GM12878 (cell line): ENCODE measurements around the gene ANKRD16. TPM values are rescaled to one million over a fixed set of nuclear protein-coding genes. Genes with fewer than 3 reads are reported as not detected.

ENCODE experiments used
- ATAC-seq: fragments of 200-7000 bp; cut with Tn5 transposase; 3 replicates; pipeline ENCODE4 v1.9.1; 2020; ENCODE audit warnings: mild to moderate bottlenecking, moderate library complexity
- BruUV-seq: library from RNA; stranded (reverse); fragments of 400-500 nt; replicated peaks from 2 replicates; lab custom pipeline; 2021; lab: Mats Ljungman, UMichigan
- CTCF ChIA-PET: fragments of 300-600 bp; sonication (Branson Sonifier 250); formaldehyde crosslinking; extraction: SDS; loops from one replicate; lab custom pipeline; 2021; ENCODE audit warnings: inconsistent platforms; lab: Yijun Ruan, JAX
- POLR2A ChIA-PET: fragments of 350-600 bp; formaldehyde crosslinking; extraction: SDS; loops from one replicate; lab custom pipeline; 2021; ENCODE audit warnings: inconsistent platforms; lab: Charles Lee
- RAD21 ChIA-PET: fragments of 300-600 bp; sonication (Branson Sonifier 250); formaldehyde crosslinking; loops from one replicate; lab custom pipeline; 2023; ENCODE audit warnings: antibody characterized with exemption; ENCODE audit not compliant: unreplicated experiment; lab: Charles Lee
- SMC1A ChIA-PET: fragments of 300-600 bp; sonication (Branson Sonifier 250); formaldehyde crosslinking; loops from one replicate; lab custom pipeline; 2023; ENCODE audit not compliant: unreplicated experiment, uncharacterized antibody; lab: Charles Lee
- DNase-seq: peaks from one replicate; pipeline ENCODE4 v3.0.0-alpha.2; 2011; ENCODE audit warnings: low read depth, low spot score
- FAIRE-seq: peaks from 3 replicates; lab custom pipeline; 2011; peaks lifted over from hg19 to GRCh38; lab: Jason Lieb, UNC
- H2AFZ ChIP-seq: 2 replicates; pipeline ENCODE4 v1.6.0; 2011; ENCODE audit warnings: low read depth, low read length, control low read depth; ENCODE audit not compliant: control insufficient read depth
- H3K27ac ChIP-seq: 2 replicates; pipeline ENCODE4 v1.5.1; 2011; ENCODE audit warnings: control low read depth; ENCODE audit not compliant: control insufficient read depth, insufficient read depth
- H3K27me3 ChIP-seq, 2 experiments: replicated peaks in 1 of 2; 2 replicates each; pipeline versions ENCODE4 v1.6.0 to v1.6.1; 2011; ENCODE audit warnings: low read length in 1 of 2; ENCODE audit not compliant: control insufficient read depth in 2 of 2, insufficient read depth in 2 of 2
- H3K36me3 ChIP-seq, 2 experiments: 2 replicates each; pipeline ENCODE4 v1.5.1; 2011; ENCODE audit warnings: low read length in 1 of 2; ENCODE audit not compliant: control insufficient read depth in 2 of 2, insufficient read depth in 2 of 2
- H3K4me1 ChIP-seq: 2 replicates; pipeline ENCODE4 v1.6.1; 2011; ENCODE audit warnings: mild to moderate bottlenecking, low read length, moderate library complexity, mixed read lengths; ENCODE audit not compliant: control insufficient read depth, insufficient read depth
- H3K4me2 ChIP-seq: 2 replicates; pipeline ENCODE4 v1.6.0; 2011; ENCODE audit warnings: control low read depth; ENCODE audit not compliant: control insufficient read depth, insufficient read depth
- H3K4me3 ChIP-seq: fragments of 200-600 bp; sonication (generic); 2 replicates; pipeline ENCODE4 v1.5.1; 2016
- H3K79me2 ChIP-seq: 2 replicates; pipeline ENCODE4 v1.6.0; 2011; ENCODE audit warnings: low read length; ENCODE audit not compliant: control insufficient read depth, insufficient read depth
- H3K9ac ChIP-seq: 2 replicates; pipeline ENCODE4 v1.8.0; 2011; ENCODE audit warnings: low read length, control low read depth, mixed read lengths; ENCODE audit not compliant: control insufficient read depth, insufficient read depth
- H3K9me3 ChIP-seq: replicated peaks from 3 replicates; pipeline ENCODE4 v1.5.1; 2011; ENCODE audit warnings: mild to moderate bottlenecking, low read length; ENCODE audit not compliant: control insufficient read depth, insufficient read depth
- H4K20me1 ChIP-seq: 2 replicates; pipeline ENCODE4 v1.6.0; 2011; ENCODE audit not compliant: control insufficient read depth, insufficient read depth
- BCLAF1 ChIP-seq: fragments of 450-650 bp; IDR thresholded peaks from 2 replicates; pipeline ENCODE4 v1.6.1; 2017; ENCODE audit warnings: antibody characterized with exemption, mild to moderate bottlenecking, moderate library complexity
- CHD4 ChIP-seq: fragments of 200-600 bp; sonication (generic); IDR thresholded peaks from 2 replicates; pipeline ENCODE4 v1.6.1; 2016; ENCODE audit warnings: mild to moderate bottlenecking
- CREB1 ChIP-seq: IDR thresholded peaks from 2 replicates; pipeline ENCODE4 v1.6.1; 2012; ENCODE audit warnings: low read depth, mild to moderate bottlenecking, inconsistent platforms
- HSF1 ChIP-seq: fragments of 150-350 bp; IDR thresholded peaks from 2 replicates; pipeline ENCODE4 v1.6.1; 2014; ENCODE audit warnings: mild to moderate bottlenecking, low read depth, low read length
- JUNB ChIP-seq: IDR thresholded peaks from 2 replicates; pipeline ENCODE4 v1.6.1; 2016; ENCODE audit warnings: antibody characterized with exemption, mild to moderate bottlenecking
- KDM1A ChIP-seq: fragments of 200-600 bp; sonication (generic); IDR thresholded peaks from 2 replicates; pipeline ENCODE4 v1.6.1; 2016; ENCODE audit warnings: borderline replicate concordance
- NFYA ChIP-seq: IDR thresholded peaks from 2 replicates; pipeline ENCODE4 v1.6.1; 2011; ENCODE audit warnings: low read depth, mild to moderate bottlenecking, low read length, improper control_type of control experiment, borderline replicate concordance
- NRF1 ChIP-seq: conservative IDR thresholded peaks from 2 replicates; pipeline ENCODE4 v1.6.1; 2011; ENCODE audit warnings: mild to moderate bottlenecking, low read depth, low read length, improper control_type of control experiment
- PAX5 ChIP-seq: IDR thresholded peaks from 2 replicates; pipeline ENCODE4 v1.6.1; 2011; ENCODE audit warnings: low read depth, low read length, borderline replicate concordance
- POLR2A ChIP-seq: IDR thresholded peaks from 2 replicates; pipeline ENCODE4 v1.6.1; 2011; ENCODE audit warnings: low read depth, mild to moderate bottlenecking, low read length
- TCF12 ChIP-seq: IDR thresholded peaks from 2 replicates; pipeline ENCODE4 v1.6.1; 2011; ENCODE audit warnings: low read depth, mild to moderate bottlenecking, low read length
- ZBTB11 ChIP-seq: fragments of 450-650 bp; formaldehyde crosslinking; IDR thresholded peaks from 2 replicates; pipeline ENCODE4 v1.5.0; 2022; ENCODE audit warnings: mild to moderate bottlenecking, missing genetic modification characterization
- WGBS: methylation state at CpG from one replicate; pipeline ENCODE4 v1.1.6; 2016; ENCODE audit warnings: low lambda C conversion rate; ENCODE audit not compliant: insufficient replicate concordance, insufficient coverage; ENCODE audit errors: missing lambda C conversion rate; 5-methylcytosine and 5-hydroxymethylcytosine counted together
- in situ Hi-C: fragments of 300-500 bp; cut with MboI; formaldehyde crosslinking; loops from 9 replicates; pipeline ENCODE4 v1.14.3; 2018; ENCODE audit warnings: mixed read lengths
- intact Hi-C: fragments of 100-400 bp; cut with micrococcal nuclease; formaldehyde crosslinking; loops from one replicate; pipeline ENCODE4 v1.14.2; 2022; ENCODE audit not compliant: unreplicated experiment
- polyA plus RNA-seq, 11 experiments: library from polyadenylated mRNA; depleted of rRNA in 4 of 11; unstranded in 6 of 11; stranded (reverse) in 5 of 11; fragments of >200 nt; fragmentation: Nextera tagmentation in 4 of 11; fragmentation: Illumina TruSeq in 1 of 11; extraction: Ambion mirVana in 4 of 11; extraction: Trizol in 1 of 11; gene quantifications; 1 replicate in 1 of 11; 2 replicates in 10 of 11; pipeline versions ENCODE4 v1.2.1 to v1.2.3, GENCODE V29; 2011 to 2016; ENCODE audit warnings: inconsistent platforms in 2 of 11, missing spikeins in 2 of 11, low read depth in 1 of 11
- total RNA-seq, 4 experiments: library from RNA; depleted of rRNA in 3 of 4; stranded (reverse); fragments of >200 nt in 3 of 4; fragmentation: Illumina TruSeq in 1 of 4; extraction: Trizol in 1 of 4; gene quantifications; 2 replicates each; pipeline versions ENCODE4 v1.2.1 to v1.2.3, GENCODE V29; 2013 to 2021

ANKRD16 gene
- total and polyA plus RNA-seq, 10 of the 15 experiments (the other 5 are each of a cell fraction or from before 2014, with no cell fraction given), result 0.57 to 13.6 (median 4.4) TPM

DNA sequence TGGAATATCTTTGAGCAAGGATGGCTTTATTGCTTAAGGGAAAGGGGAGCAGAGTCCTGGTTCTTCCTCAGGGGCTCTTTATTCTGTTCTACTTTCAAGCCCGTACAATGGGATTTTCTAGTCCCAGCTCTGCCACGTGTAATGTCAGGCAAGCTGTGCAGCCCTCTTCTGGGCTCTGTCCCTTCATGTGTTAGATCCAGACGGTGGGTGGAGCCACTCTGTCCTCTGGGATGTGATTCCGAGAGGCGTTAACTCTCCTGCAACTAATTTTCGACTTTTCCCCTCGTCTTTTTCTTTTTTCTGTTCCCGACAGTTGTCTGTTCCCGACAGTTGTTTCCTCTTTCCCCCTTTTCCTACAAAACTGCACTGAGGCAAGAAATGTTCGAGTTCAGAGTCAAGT, 35.2 kb upstream of the ANKRD16 start:
- ChIA-PET SMC1A (no interaction called here), POLR2A (no interaction called here), CTCF (no interaction called here), RAD21 (no interaction called here)
- TF ChIP-seq NFYA (no peak), NRF1 (no peak), TCF12 (no peak), CHD4 (no peak), JUNB (no peak)
- Histone ChIP-seq H3K27me3 (no peaks in the 10 kb centered on the region), H3K9me3 (no peaks in the 10 kb centered on the region), H3K27ac (no peak overlapping the region), H3K4me2 (no peak overlapping the region), H3K79me2 (no peaks in the 10 kb centered on the region), H3K9ac (no peak overlapping the region), H3K36me3 (peaks cover 16 to 47% of the 10 kb centered on the region in 2 experiments), H2AFZ (no peak overlapping the region), H4K20me1 (no peaks in the 10 kb centered on the region), H3K4me3 (no peak overlapping the region), H3K4me1 (no peaks in the 10 kb centered on the region)
- intact Hi-C loops, result no loop called here
- ATAC-seq (no peak), DNase-seq (no peak), FAIRE-seq (no peak)
- in situ Hi-C loops, result no loop called here
- 91% methylated on average over 10 of the region's 10 CpGs for WGBS
- no TSS peak for BruUV-seq

- H3K4me3 ChIP-seq, result no peak overlapping the region
- intact Hi-C loops (no loop called here), in situ Hi-C loops (no loop called here)
- no peak overlapping the region for H2AFZ ChIP-seq
- WGBS, result 86% methylated on average over 5 of the region's 5 CpGs
- no peak overlapping the region for H3K27ac ChIP-seq
- ChIA-PET SMC1A (no interaction called here), RAD21 (no interaction called here), POLR2A (no interaction called here), CTCF (no interaction called here)
- peaks cover 19 to 47% of the 10 kb centered on the region in 2 experiments for H3K36me3 ChIP-seq
- H3K4me2 ChIP-seq, result no peak overlapping the region
- no peaks in the 10 kb centered on the region for H4K20me1 ChIP-seq
- BruUV-seq, result no TSS peak
- H3K79me2 ChIP-seq, result no peaks in the 10 kb centered on the region
- no peaks in the 10 kb centered on the region for H3K4me1 ChIP-seq
- no peaks in the 10 kb centered on the region for H3K27me3 ChIP-seq
- no peaks in the 10 kb centered on the region for H3K9me3 ChIP-seq
- no peak for ATAC-seq
- no peak overlapping the region for H3K9ac ChIP-seq
- no peak for DNase-seq
- no peak for FAIRE-seq
- TF ChIP-seq POLR2A (no peak), ZBTB11 (CRISPR knock-in tag) (no peak), KDM1A (no peak), HSF1 (no peak), CREB1 (no peak), PAX5 (no peak), BCLAF1 (no peak), NFYA (no peak)
Measured at GRCh38 chr10:5921746-5922145, 32.1 kb upstream of the ANKRD16 start.
